Right cardiac atrium (tissue), 5 donors: Measurements from ENCODE around the gene TCFL5. TPM values are rescaled to one million over a fixed set of nuclear protein-coding genes. Genes with fewer than 3 reads are reported as not detected.

Source experiments
- ATAC-seq, 2 donors: fragments of 200-7000 bp; cut with Tn5 transposase; one replicate each; pipeline versions ENCODE4 v1.8.0 to v1.9.1; 2020; ENCODE audit warnings: moderate library complexity in 2 of 2, mild to moderate bottlenecking in 1 of 2
- DNase-seq, 3 donors: peaks; one replicate each; pipeline ENCODE4 v3.0.0-alpha.2; 2020
- H3K27ac ChIP-seq: one replicate; pipeline ENCODE4 v1.5.1; 2013; ENCODE audit warnings: mild to moderate bottlenecking, low read length, control low read depth, moderate library complexity
- H3K27me3 ChIP-seq: one replicate; pipeline ENCODE4 v1.6.1; 2013; ENCODE audit not compliant: control insufficient read depth, insufficient read depth
- H3K4me1 ChIP-seq: one replicate; pipeline ENCODE4 v1.6.1; 2013; ENCODE audit warnings: low read length; ENCODE audit not compliant: control insufficient read depth, insufficient read depth
- H3K4me3 ChIP-seq: one replicate; pipeline ENCODE4 v1.5.1; 2013; ENCODE audit warnings: low read length, control low read depth
- H3K9me3 ChIP-seq: one replicate; pipeline ENCODE4 v1.6.1; 2013; ENCODE audit warnings: low read length; ENCODE audit not compliant: control insufficient read depth
- WGBS: extraction: QIAGEN DNeasy Blood & Tissue Kit; methylation state at CpG from one replicate; pipeline ENCODE4 v1.1.7; 2013; 5-methylcytosine and 5-hydroxymethylcytosine counted together
- intact Hi-C, 4 donors: fragments of 100-400 bp; cut with DNase I; formaldehyde crosslinking; loops; one replicate each; pipeline versions ENCODE4 v1.11.0 to v1.14.0; 2022 to 2023
- polyA plus RNA-seq: library from polyadenylated mRNA; stranded (reverse); fragments of 200-250 nt; gene quantifications from one replicate; pipeline ENCODE4 v1.2.3, GENCODE V29; 2013
- total RNA-seq, 4 donors: library from RNA; stranded (reverse); fragmentation: NEBNext Ultra II Directional; extraction: Animal tissue kit (Norgen Biotek cat#: 25700); gene quantifications; one replicate each; pipeline ENCODE4 v1.2.1, GENCODE V29; 2021
- donor health status: healthy with polysubstance abuse.
- donor health status: DM: no; HTN: yes; CAD: no.
- donor health status: DM: no; HTN: no; CAD: no.
- donor health status: DM: no; HTN: yes; CAD: no; lungs with severe emphysema.
- donor health status: DM: yes; HTN: yes; CAD: no.

The TCFL5 gene
- total and polyA plus RNA-seq, 5 donors = 5.2 to 9.9 (median 7.9) TPM

GRCh38 chr20:62832212-62832922, 29.3 kb downstream of the TCFL5 start:
- Histone ChIP-seq H3K9me3 (no peaks in the 10 kb centered on the region), H3K4me3 (no peak overlapping the region), H3K27ac (no peak overlapping the region), H3K4me1 (no peaks in the 10 kb centered on the region), H3K27me3 (no peaks in the 10 kb centered on the region)
- DNase-seq (peak in 2 of 3 donors; percentile 55 to 75), ATAC-seq (peak; percentile 7 to 8)
- 54% methylated on average over 22 of the region's 22 CpGs for WGBS
- intact Hi-C loops = no loop called here

DNA sequence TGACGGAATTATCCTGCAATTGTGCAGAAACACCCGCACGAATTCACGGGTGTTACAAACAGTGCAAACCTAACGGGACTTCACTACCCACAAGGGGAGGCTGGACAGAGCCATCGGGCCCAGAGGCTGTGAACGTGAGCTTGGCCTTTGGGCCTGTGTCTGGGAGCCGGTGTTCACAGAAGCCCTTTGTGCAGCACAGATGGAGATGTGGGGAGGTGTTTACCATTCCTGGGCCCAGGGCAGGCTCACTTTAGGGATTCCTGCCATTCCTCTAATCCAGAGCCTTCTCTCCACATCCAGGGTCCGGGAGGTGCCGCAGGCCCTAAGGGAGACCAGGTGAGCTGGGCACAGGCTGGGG, 29.8 kb downstream of the TCFL5 start:
- no peaks in the 10 kb centered on the region for H3K27me3 ChIP-seq
- H3K4me3 ChIP-seq = no peak overlapping the region
- intact Hi-C loops = no loop called here
- ATAC-seq (no peak), DNase-seq (no peak)
- 85% methylated on average over 10 of the region's 10 CpGs for WGBS
- H3K9me3 ChIP-seq = no peaks in the 10 kb centered on the region
- H3K4me1 ChIP-seq = no peaks in the 10 kb centered on the region
- H3K27ac ChIP-seq = no peak overlapping the region

GRCh38 chr20:62831361-62831788, 30.2 kb downstream of the TCFL5 start:
- Histone ChIP-seq H3K27ac (no peak overlapping the region), H3K4me3 (no peak overlapping the region), H3K4me1 (no peaks in the 10 kb centered on the region), H3K27me3 (no peaks in the 10 kb centered on the region), H3K9me3 (no peaks in the 10 kb centered on the region)
- ATAC-seq = no peak
- intact Hi-C loops = no loop called here
- WGBS = 80% methylated on average over 10 of the region's 10 CpGs
- peak in 2 of 3 donors; percentile 28 to 44 for DNase-seq

- Histone ChIP-seq H3K9me3 (no peaks in the 10 kb centered on the region), H3K4me1 (no peaks in the 10 kb centered on the region), H3K4me3 (no peak overlapping the region), H3K27me3 (no peaks in the 10 kb centered on the region), H3K27ac (no peak overlapping the region)
- DNase-seq (peak in 2 of 3 donors; percentile 40 to 43), ATAC-seq (no peak)
- WGBS = 91% methylated on average over 22 of the region's 22 CpGs
- intact Hi-C loops = no loop called here
Measured at GRCh38 chr20:62830821-62831220, 30.8 kb downstream of the TCFL5 start.

DNA sequence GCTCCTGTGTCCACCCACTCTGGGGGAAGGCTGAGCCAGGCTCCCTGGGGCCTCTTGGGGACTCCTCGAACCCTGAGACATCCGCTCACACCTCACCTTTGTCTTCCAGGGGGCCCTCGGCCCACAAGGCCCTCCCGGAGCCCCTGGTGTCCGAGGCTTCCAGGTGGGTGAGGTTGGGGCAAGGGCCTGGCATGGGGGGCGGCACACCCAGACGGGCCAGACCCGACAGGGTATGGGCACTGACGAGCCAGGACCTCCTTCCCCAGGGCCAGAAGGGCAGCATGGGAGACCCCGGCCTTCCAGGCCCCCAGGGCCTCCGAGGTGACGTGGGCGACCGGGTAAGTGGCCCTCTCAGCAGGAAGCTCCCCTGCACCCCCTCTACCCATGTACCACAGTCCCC, 31.4 kb downstream of the TCFL5 start:
- no peak for ATAC-seq

DNA sequence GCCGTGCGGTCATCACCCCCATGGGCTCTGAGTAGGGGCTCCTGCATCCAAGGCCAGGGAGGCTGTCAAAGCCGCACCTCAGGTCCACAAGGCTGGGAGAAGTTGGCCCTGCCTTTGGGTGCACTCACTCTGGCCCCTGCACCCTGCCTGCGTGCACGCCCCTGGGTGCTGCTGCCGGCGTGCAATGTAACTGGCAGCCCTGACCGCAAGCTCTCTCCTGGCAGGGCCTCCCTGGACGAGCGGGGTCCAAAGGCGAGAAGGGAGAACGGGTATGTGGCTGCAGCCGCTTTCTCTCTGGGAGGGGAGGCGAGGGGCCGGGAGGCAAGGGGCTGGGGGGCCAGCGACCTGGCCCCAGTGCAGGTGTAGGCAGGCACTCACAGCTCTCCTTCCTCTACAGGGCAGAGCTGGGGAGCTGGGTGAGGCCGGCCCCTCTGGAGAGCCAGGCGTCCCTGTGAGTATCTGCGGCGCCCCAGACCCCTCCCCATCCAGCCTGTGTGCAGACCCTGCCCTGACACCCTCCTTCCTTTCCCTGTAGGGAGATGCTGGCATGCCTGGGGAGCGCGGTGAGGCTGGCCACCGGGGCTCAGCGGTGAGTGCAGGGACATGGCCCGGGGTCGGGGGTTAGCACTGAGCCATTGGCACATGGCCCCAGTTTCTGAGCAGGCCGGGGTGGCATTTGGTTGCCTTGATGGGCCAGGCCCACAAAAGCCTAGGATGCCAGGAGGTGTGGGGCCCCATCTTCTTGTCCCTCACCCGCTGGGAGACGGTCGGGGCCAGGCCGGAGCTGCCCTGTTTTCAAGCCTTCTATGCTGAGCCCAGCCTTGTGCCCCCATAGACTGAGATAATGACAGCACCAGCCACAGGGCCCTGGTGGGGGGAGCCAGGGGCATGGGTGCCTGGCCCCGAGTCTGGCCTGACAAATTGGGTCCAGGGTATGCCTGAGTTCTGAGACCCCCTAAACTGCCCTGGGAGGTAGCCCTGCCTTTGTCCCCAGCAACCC, 32.1 kb downstream of the TCFL5 start:
- DNase-seq (peak in 2 of 3 donors; percentile 24 to 55), ATAC-seq (no peak)
- no peaks in the 10 kb centered on the region for H3K9me3 ChIP-seq
- no peak overlapping the region for H3K4me3 ChIP-seq
- intact Hi-C loops = no loop called here
- H3K27me3 ChIP-seq = no peaks in the 10 kb centered on the region
- no peak overlapping the region for H3K27ac ChIP-seq
- no peaks in the 10 kb centered on the region for H3K4me1 ChIP-seq
- 94% methylated on average over 32 of the region's 32 CpGs for WGBS

More for the DNA sequence above, 31.4 kb downstream of the TCFL5 start:
- H3K9me3 ChIP-seq = no peaks in the 10 kb centered on the region
- no peaks in the 10 kb centered on the region for H3K27me3 ChIP-seq
- H3K4me1 ChIP-seq = no peaks in the 10 kb centered on the region
- WGBS = 95% methylated on average over 14 of the region's 14 CpGs
- H3K27ac ChIP-seq = no peak overlapping the region
- no peak overlapping the region for H3K4me3 ChIP-seq
- intact Hi-C loops = no loop called here
- peak in 2 of 3 donors; percentile 40 to 52 for DNase-seq

DNA sequence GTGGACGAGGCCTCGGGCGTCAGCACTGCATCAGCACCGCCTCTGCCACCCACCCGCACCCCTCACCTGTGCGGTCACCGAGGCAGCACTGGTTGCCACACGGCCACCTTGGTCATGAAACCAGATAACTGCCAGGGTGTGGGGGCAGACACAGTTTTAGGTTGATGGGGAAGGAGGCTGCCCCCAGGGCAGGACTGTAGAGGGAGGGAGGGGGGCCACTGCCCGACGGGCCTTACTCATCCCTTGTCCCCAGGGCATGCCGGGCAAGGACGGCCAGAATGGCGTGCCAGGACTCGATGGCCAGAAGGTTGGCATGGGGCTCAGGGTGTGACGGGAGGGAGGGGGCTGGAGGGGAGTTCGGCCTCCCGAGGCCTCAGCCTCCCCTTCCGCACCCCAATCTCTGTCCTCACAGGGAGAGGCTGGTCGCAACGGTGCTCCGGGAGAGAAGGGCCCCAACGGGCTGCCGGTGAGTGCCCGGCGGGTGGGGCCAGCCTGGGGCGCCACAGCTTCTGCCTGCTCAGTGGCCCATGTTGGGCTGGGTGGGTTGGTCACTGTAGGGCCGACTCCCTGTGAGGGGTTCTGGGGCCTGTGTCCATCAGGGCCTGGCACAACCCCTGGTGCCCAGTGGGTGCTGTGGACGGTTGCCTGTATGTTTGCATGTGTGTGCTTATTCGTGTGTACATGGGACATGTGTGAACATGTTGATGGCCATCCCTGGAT, 33.0 kb downstream of the TCFL5 start:
- WGBS = 85% methylated on average over 29 of the region's 29 CpGs
- H3K9me3 ChIP-seq = no peaks in the 10 kb centered on the region
- no peak overlapping the region for H3K27ac ChIP-seq
- intact Hi-C loops = no loop called here
- H3K4me3 ChIP-seq = no peak overlapping the region
- no peaks in the 10 kb centered on the region for H3K27me3 ChIP-seq
- peak in 2 of 3 donors; percentile 33 to 45 for DNase-seq
- no peak for ATAC-seq
- H3K4me1 ChIP-seq = no peaks in the 10 kb centered on the region

- Histone ChIP-seq H3K27me3 (no peaks in the 10 kb centered on the region), H3K9me3 (no peaks in the 10 kb centered on the region), H3K4me1 (no peaks in the 10 kb centered on the region), H3K4me3 (no peak overlapping the region), H3K27ac (no peak overlapping the region)
- 91% methylated on average over 9 of the region's 9 CpGs for WGBS
- ATAC-seq (no peak), DNase-seq (peak in 1 of 3 donors; percentile 43)
- intact Hi-C loops = no loop called here
Measured at GRCh38 chr20:62828051-62828450, 33.6 kb downstream of the TCFL5 start.

GRCh38 chr20:62827311-62828038, 34.1 kb downstream of the TCFL5 start:
- H3K9me3 ChIP-seq = no peaks in the 10 kb centered on the region
- no peak for ATAC-seq
- DNase-seq = peak in 2 of 3 donors; percentile 38 to 44
- no peak overlapping the region for H3K4me3 ChIP-seq
- intact Hi-C loops = no loop called here
- no peaks in the 10 kb centered on the region for H3K27me3 ChIP-seq
- H3K27ac ChIP-seq = no peak overlapping the region
- 71% methylated on average over 29 of the region's 29 CpGs for WGBS
- no peaks in the 10 kb centered on the region for H3K4me1 ChIP-seq

DNA sequence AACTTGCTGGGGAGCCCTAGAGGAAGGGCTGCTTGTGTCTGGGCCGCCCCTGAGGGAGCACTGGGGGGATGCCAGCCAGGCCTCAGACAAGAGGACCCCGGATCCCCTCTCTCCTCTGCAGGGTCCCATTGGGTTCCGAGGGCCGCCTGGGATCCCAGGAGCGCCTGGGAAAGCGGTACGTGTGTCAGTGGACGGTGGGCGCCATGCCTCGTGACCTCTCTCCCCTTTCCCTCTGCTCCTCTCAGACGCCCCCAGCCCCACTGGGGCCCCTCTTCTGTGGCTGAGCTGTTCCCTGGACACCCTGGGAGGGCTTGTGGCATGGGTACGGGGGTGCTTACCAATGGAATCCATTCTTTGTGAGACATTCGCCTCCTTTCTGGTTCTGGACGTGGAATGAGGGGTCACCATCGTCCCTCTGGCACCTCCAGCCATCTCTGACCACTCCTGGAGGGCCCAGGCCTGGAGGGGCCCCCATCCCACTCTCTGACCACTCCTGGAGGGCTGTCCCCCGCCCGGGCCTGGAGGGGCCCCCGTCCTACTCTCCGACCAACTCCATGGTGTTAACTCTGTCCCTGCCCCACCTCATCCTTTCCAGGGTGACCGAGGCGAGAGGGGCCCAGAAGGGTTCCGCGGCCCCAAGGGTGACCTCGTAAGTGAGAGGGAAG, 34.8 kb downstream of the TCFL5 start:
- Histone ChIP-seq H3K27ac (no peak overlapping the region), H3K9me3 (no peaks in the 10 kb centered on the region), H3K27me3 (no peaks in the 10 kb centered on the region), H3K4me3 (no peak overlapping the region), H3K4me1 (no peaks in the 10 kb centered on the region)
- peak in 2 of 3 donors; percentile 23 to 33 for DNase-seq
- no peak for ATAC-seq
- WGBS = 91% methylated on average over 24 of the region's 24 CpGs
- intact Hi-C loops = no loop called here
